Body of pancreas (tissue), 4 donors: ENCODE data around the gene SLC28A1. TPM values are rescaled to one million over a fixed set of nuclear protein-coding genes. Genes with fewer than 3 reads are reported as not detected.

ENCODE experiments used
- ATAC-seq: fragments of 150-250 bp; one replicate; pipeline ENCODE4 v1.9.1; 2016
- DNase-seq, 4 donors: peaks; one replicate each; pipeline ENCODE4 v3.0.0-alpha.2; 2019
- H3K27ac ChIP-seq, 4 donors: fragments of 200-600 bp; sonication (generic); 1 replicate in 3 of 4; 2 replicates in 1 of 4; pipeline versions ENCODE4 v1.5.1 to v1.6.1; 2016 to 2019; ENCODE audit warnings: mild to moderate bottlenecking in 1 of 4, mixed read lengths in 1 of 4, moderate library complexity in 1 of 4
- H3K27me3 ChIP-seq, 2 donors: fragments of 200-600 bp; sonication (generic); one replicate each; pipeline ENCODE4 v1.6.0; 2016; ENCODE audit warnings: mild to moderate bottlenecking in 1 of 2
- H3K36me3 ChIP-seq, 2 donors: fragments of 200-600 bp; sonication (generic); replicated peaks in 1 of 2; 2 replicates each; pipeline ENCODE4 v1.5.1; 2016; ENCODE audit warnings: low read depth in 2 of 2; ENCODE audit not compliant: insufficient read depth in 1 of 2
- H3K4me1 ChIP-seq: fragments of 200-600 bp; sonication (generic); one replicate; pipeline ENCODE4 v1.6.0; 2016
- H3K4me3 ChIP-seq, 2 donors: fragments of 200-600 bp; sonication (generic); 1 replicate in 1 of 2; 2 replicates in 1 of 2; pipeline ENCODE4 v1.5.1; 2016 to 2019
- H3K9me3 ChIP-seq, 3 donors: fragments of 200-600 bp; sonication (generic); 1 replicate in 2 of 3; 2 replicates in 1 of 3; pipeline ENCODE4 v1.5.1; 2016
- CTCF ChIP-seq, 7 experiments: fragments of 450-650 bp in 4 of 7; fragments of 200-600 bp in 3 of 7; sonication (generic) in 3 of 7; IDR thresholded peaks; one replicate each; pipeline ENCODE4 v1.5.1; 2016 to 2019; ENCODE audit warnings: antibody characterized with exemption in 7 of 7
- POLR2A ChIP-seq, 3 donors: fragments of 450-650 bp; IDR thresholded peaks; one replicate each; pipeline ENCODE4 v1.6.1; 2016; ENCODE audit warnings: antibody characterized with exemption in 3 of 3, mild to moderate bottlenecking in 2 of 3
- WGBS, 2 donors: methylation state at CpG; one replicate each; pipeline ENCODE4 v1.1.5; 2017; 5-methylcytosine and 5-hydroxymethylcytosine counted together
- intact Hi-C: fragments of 100-400 bp; cut with DNase I; formaldehyde crosslinking; loops from one replicate; pipeline ENCODE4 v1.15.1; 2023
- total RNA-seq, 2 donors: library from RNA; depleted of rRNA; stranded (reverse); fragments of >200 nt; gene quantifications; one replicate each; pipeline ENCODE4 v1.1.0, GENCODE V29; 2016

The SLC28A1 gene
- total RNA-seq, 2 donors from 2014 or later, result 0.26 TPM; not detected in 1

- intact Hi-C loops, result no loop called here
- DNase-seq, result no peak
- Histone ChIP-seq H3K27me3 (no peaks in the 10 kb centered on the region), H3K9me3 (no peaks in the 10 kb centered on the region), H3K4me1 (peaks cover 19% of the 10 kb centered on the region), H3K36me3 (no peaks in the 10 kb centered on the region), H3K4me3 (no peak overlapping the region), H3K27ac (no peak overlapping the region)
- ATAC-seq, result no peak
- 82 to 85% methylated on average over 9 of the region's 9 CpGs for WGBS, 2 donors
- TF ChIP-seq CTCF (IDR thresholded peaks at IDR 0.05), result no peak
- TF ChIP-seq POLR2A (IDR thresholded peaks at IDR 0.05), result no peak
Observed at GRCh38 chr15:84855136-84855535, 29.3 kb upstream of the SLC28A1 start.

GRCh38 chr15:84855765-84856164 lies 28.7 kb upstream of the SLC28A1 start:
- Histone ChIP-seq H3K9me3 (no peaks in the 10 kb centered on the region), H3K36me3 (no peaks in the 10 kb centered on the region), H3K4me3 (no peak overlapping the region), H3K27me3 (no peaks in the 10 kb centered on the region), H3K27ac (no peak overlapping the region), H3K4me1 (peaks cover 19% of the 10 kb centered on the region)
- no peak for TF ChIP-seq CTCF (IDR thresholded peaks at IDR 0.05)
- no peak for TF ChIP-seq POLR2A (IDR thresholded peaks at IDR 0.05)
- ATAC-seq, result no peak
- intact Hi-C loops, result no loop called here
- DNase-seq, result no peak

- Histone ChIP-seq H3K36me3 (no peaks in the 10 kb centered on the region), H3K27me3 (no peaks in the 10 kb centered on the region), H3K27ac (no peak overlapping the region), H3K4me1 (peaks cover 17% of the 10 kb centered on the region), H3K9me3 (no peaks in the 10 kb centered on the region), H3K4me3 (no peak overlapping the region)
- DNase-seq (no peak), ATAC-seq (no peak)
- TF ChIP-seq CTCF (IDR thresholded peaks at IDR 0.05) (no peak), POLR2A (IDR thresholded peaks at IDR 0.05) (no peak)
- whole genome bisulfite sequencing, 2 donors, result 91 to 94% methylated on average over 6 to 16 of the region's 16 CpGs
- intact Hi-C loops, result no loop called here
Observed at GRCh38 chr15:84856731-84857417, 27.6 kb upstream of the SLC28A1 start.

GRCh38 chr15:84857418-84858004 lies 27.0 kb upstream of the SLC28A1 start:
- Histone ChIP-seq H3K9me3 (no peaks in the 10 kb centered on the region), H3K36me3 (no peaks in the 10 kb centered on the region), H3K4me1 (peaks cover 11% of the 10 kb centered on the region), H3K4me3 (no peak overlapping the region), H3K27me3 (no peaks in the 10 kb centered on the region), H3K27ac (no peak overlapping the region)
- ATAC-seq (no peak), DNase-seq (no peak)
- intact Hi-C loops, result no loop called here
- no peak for TF ChIP-seq CTCF (IDR thresholded peaks at IDR 0.05)
- TF ChIP-seq POLR2A (IDR thresholded peaks at IDR 0.05), result no peak
- WGBS, 2 donors, result 83 to 92% methylated on average over 1 to 11 of the region's 15 CpGs

- intact Hi-C loops, result no loop called here
- TF ChIP-seq POLR2A (IDR thresholded peaks at IDR 0.05), result no peak
- no peak for TF ChIP-seq CTCF (IDR thresholded peaks at IDR 0.05)
- ATAC-seq (no peak), DNase-seq (no peak)
- Histone ChIP-seq H3K27ac (no peak overlapping the region), H3K9me3 (no peaks in the 10 kb centered on the region), H3K4me3 (no peak overlapping the region), H3K36me3 (no peaks in the 10 kb centered on the region), H3K4me1 (peaks cover 4% of the 10 kb centered on the region), H3K27me3 (no peaks in the 10 kb centered on the region)
- WGBS, 2 donors, result 90 to 94% methylated on average over 10 to 11 of the region's 11 CpGs
Observed at GRCh38 chr15:84858231-84858630, 26.2 kb upstream of the SLC28A1 start.
